SK-N-SH (cell line): ENCODE measurements around the gene PTGR3.

ENCODE experiments used
- POLR2AphosphoS5 ChIP-seq: IDR thresholded peaks from 2 replicates; pipeline ENCODE4 v1.6.1; 2012; ENCODE audit warnings: low read depth, low read length
- RXRA ChIP-seq: IDR thresholded peaks from 2 replicates; pipeline ENCODE4 v1.4.0; 2012; ENCODE audit warnings: low read depth, mild to moderate bottlenecking, borderline replicate concordance
- TF ChIP-seq, protein P1 (sequence below): IDR thresholded peaks from 2 replicates; pipeline ENCODE4 v1.4.0; 2012; ENCODE audit warnings: low read depth, borderline replicate concordance
- TF ChIP-seq, protein P2 (sequence below): fragments of 200-600 bp; sonication (generic); IDR thresholded peaks from 2 replicates; pipeline ENCODE4 v1.6.1; 2017; ENCODE audit warnings: antibody characterized with exemption, mild to moderate bottlenecking, moderate library complexity
- TF ChIP-seq, protein P3 (sequence below): IDR thresholded peaks from 2 replicates; pipeline ENCODE4 v1.4.0; 2012; ENCODE audit warnings: low read depth

DNA sequence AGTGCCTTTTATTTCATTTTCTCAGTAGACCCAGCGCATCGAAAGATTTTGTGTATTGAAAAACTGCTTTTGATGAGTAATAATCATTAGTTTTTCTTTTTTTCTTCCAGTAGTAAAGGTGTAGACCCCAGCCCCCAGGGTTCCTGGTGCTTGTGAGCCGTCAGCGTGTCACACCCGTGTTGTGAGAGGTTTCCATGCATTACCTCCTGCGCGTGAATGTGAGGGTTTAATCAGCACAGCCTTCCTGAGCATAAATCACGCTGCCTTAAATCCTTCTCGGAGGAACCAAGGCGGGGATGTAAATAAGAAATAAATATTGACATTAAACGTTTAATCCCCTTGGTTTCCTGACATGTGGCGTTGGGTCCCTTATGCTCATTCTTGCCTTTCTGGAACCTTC is 26.0 kb upstream of the PTGR3 start:
- TF ChIP-seq POLR2AphosphoS5 (no peak), RXRA (no peak)
- TF ChIP-seq, protein P1, sequence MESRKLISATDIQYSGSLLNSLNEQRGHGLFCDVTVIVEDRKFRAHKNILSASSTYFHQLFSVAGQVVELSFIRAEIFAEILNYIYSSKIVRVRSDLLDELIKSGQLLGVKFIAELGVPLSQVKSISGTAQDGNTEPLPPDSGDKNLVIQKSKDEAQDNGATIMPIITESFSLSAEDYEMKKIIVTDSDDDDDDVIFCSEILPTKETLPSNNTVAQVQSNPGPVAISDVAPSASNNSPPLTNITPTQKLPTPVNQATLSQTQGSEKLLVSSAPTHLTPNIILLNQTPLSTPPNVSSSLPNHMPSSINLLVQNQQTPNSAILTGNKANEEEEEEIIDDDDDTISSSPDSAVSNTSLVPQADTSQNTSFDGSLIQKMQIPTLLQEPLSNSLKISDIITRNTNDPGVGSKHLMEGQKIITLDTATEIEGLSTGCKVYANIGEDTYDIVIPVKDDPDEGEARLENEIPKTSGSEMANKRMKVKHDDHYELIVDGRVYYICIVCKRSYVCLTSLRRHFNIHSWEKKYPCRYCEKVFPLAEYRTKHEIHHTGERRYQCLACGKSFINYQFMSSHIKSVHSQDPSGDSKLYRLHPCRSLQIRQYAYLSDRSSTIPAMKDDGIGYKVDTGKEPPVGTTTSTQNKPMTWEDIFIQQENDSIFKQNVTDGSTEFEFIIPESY: no peak
- TF ChIP-seq, protein P2, sequence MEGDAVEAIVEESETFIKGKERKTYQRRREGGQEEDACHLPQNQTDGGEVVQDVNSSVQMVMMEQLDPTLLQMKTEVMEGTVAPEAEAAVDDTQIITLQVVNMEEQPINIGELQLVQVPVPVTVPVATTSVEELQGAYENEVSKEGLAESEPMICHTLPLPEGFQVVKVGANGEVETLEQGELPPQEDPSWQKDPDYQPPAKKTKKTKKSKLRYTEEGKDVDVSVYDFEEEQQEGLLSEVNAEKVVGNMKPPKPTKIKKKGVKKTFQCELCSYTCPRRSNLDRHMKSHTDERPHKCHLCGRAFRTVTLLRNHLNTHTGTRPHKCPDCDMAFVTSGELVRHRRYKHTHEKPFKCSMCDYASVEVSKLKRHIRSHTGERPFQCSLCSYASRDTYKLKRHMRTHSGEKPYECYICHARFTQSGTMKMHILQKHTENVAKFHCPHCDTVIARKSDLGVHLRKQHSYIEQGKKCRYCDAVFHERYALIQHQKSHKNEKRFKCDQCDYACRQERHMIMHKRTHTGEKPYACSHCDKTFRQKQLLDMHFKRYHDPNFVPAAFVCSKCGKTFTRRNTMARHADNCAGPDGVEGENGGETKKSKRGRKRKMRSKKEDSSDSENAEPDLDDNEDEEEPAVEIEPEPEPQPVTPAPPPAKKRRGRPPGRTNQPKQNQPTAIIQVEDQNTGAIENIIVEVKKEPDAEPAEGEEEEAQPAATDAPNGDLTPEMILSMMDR: no peak
- TF ChIP-seq, protein P3, sequence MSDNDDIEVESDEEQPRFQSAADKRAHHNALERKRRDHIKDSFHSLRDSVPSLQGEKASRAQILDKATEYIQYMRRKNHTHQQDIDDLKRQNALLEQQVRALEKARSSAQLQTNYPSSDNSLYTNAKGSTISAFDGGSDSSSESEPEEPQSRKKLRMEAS: no peak
